ENCODE data around the gene LYG1.
"Not testable (repeated sequence)": the region's sequence is repeated elsewhere in the genome, so short reads cannot be mapped to it uniquely, and the experiment has no call there.

The LYG1 gene

GRCh38 chr2:99337113-99338028, 36.4 kb upstream of the LYG1 start, which contains the start of gene EIF5B:
Gene EIF5B, plus strand, starts transcription at chr2:99337389. Its CDS starts 166 bp downstream, at chr2:99337555.
- peak within 1 kb of the TSS; percentile 97 for H3K4me3 ChIP-seq (ENCODE audit: low read length)
- peak; percentile 27 for TF ChIP-seq CTCF (IDR thresholded peaks at IDR 0.05; ENCODE audit: insufficient read depth, low read depth, low read length, missing control alignments)
- DNase-seq (ENCODE audit: low read depth): peak; percentile 97

GRCh38 chr2:99336804-99337112, 35.8 kb upstream of the LYG1 start:
- TF ChIP-seq CTCF (IDR thresholded peaks at IDR 0.05; ENCODE audit: insufficient read depth, low read depth, low read length, missing control alignments): no peak
- peak overlapping the region; percentile 97 for H3K4me3 ChIP-seq (ENCODE audit: low read length)
- DNase-seq (ENCODE audit: low read depth): no peak

- peak within 1 kb of the TSS; percentile 97 for H3K4me3 ChIP-seq (ENCODE audit: low read length)
- peak; percentile 100 for DNase-seq (ENCODE audit: low read depth)
- no peak for TF ChIP-seq CTCF (IDR thresholded peaks at IDR 0.05; ENCODE audit: insufficient read depth, low read depth, low read length, missing control alignments)
Measured at GRCh38 chr2:99335911-99336803, 35.2 kb upstream of the LYG1 start, which contains the start of gene TXNDC9. Gene TXNDC9, minus strand, starts transcription at chr2:99336333. Its CDS starts 3,123 bp downstream, at chr2:99333210.

GRCh38 chr2:99325384-99325783, 24.4 kb upstream of the LYG1 start:
- no peak for TF ChIP-seq CTCF (IDR thresholded peaks at IDR 0.05; ENCODE audit: insufficient read depth, low read depth, low read length, missing control alignments)
- no peak for DNase-seq (ENCODE audit: low read depth)
- no peak overlapping the region for H3K4me3 ChIP-seq (ENCODE audit: low read length)

- H3K4me3 ChIP-seq (ENCODE audit: low read length); DNase-seq (ENCODE audit: low read depth): not testable (repeated sequence)
Measured at GRCh38 chr2:99317873-99318200, 16.8 kb upstream of the LYG1 start.

GRCh38 chr2:99317161-99317872, 16.3 kb upstream of the LYG1 start:
- no peak for TF ChIP-seq CTCF (IDR thresholded peaks at IDR 0.05; ENCODE audit: insufficient read depth, low read depth, low read length, missing control alignments)
- H3K4me3 ChIP-seq (ENCODE audit: low read length): no peak overlapping the region
- DNase-seq (ENCODE audit: low read depth): no peak

- H3K4me3 ChIP-seq (ENCODE audit: low read length): no peak overlapping the region
- DNase-seq (ENCODE audit: low read depth): no peak
- no peak for TF ChIP-seq CTCF (IDR thresholded peaks at IDR 0.05; ENCODE audit: insufficient read depth, low read depth, low read length, missing control alignments)
Measured at GRCh38 chr2:99299580-99299979, 1.4 kb downstream of the LYG1 start.
